Caco-2 (cell line): ENCODE results near the gene WNT5B. TPM values are rescaled to one million over a fixed set of nuclear protein-coding genes. Genes with fewer than 3 reads are reported as not detected.

Experiments
- BruUV-seq: library from RNA; stranded (reverse); fragments of 400-500 nt; replicated peaks from 2 replicates; lab custom pipeline; 2021; lab: Mats Ljungman, UMichigan
- CTCF ChIA-PET: fragments of 300-600 bp; sonication (Branson Sonifier 250); formaldehyde crosslinking; loops from one replicate; lab custom pipeline; 2022; ENCODE audit warnings: antibody characterized with exemption; lab: Charles Lee
- POLR2A ChIA-PET: fragments of 300-600 bp; sonication (Branson Sonifier 250); formaldehyde crosslinking; loops from one replicate; lab custom pipeline; 2022; ENCODE audit warnings: antibody characterized with exemption; lab: Charles Lee
- DNase-seq, 2 experiments: peaks; one replicate each; pipeline versions ENCODE4 v3.0.0 to v3.0.0-alpha.2; 2020 to 2022
- H3K27me3 ChIP-seq: replicated peaks from 2 replicates; pipeline ENCODE4 v1.6.0; 2011; ENCODE audit warnings: low read length; ENCODE audit not compliant: control insufficient read depth, insufficient read depth
- H3K36me3 ChIP-seq: 2 replicates; pipeline ENCODE4 v1.5.1; 2011; ENCODE audit warnings: low read length; ENCODE audit not compliant: control insufficient read depth, insufficient read depth
- H3K4me1 ChIP-seq: fragments of 250-450 bp; sonication (Bioruptor Pico); 2 replicates; pipeline ENCODE4 v1.5.1; 2020; ENCODE audit warnings: mild to moderate bottlenecking
- H3K4me3 ChIP-seq: 2 replicates; pipeline ENCODE4 v1.5.1; 2011; ENCODE audit warnings: low read depth, mild to moderate bottlenecking, control low read depth, low read length
- H3K9me3 ChIP-seq: fragments of 250-450 bp; sonication (Bioruptor Pico); 2 replicates; pipeline ENCODE4 v1.5.1; 2020; ENCODE audit warnings: mild to moderate bottlenecking, moderate library complexity
- H3K27ac Mint-ChIP-seq: one replicate; pipeline ENCODE4 v1.8.0; 2022; ENCODE audit warnings: mixed read lengths; ENCODE audit not compliant: unreplicated experiment
- H3K27me3 Mint-ChIP-seq: one replicate; pipeline ENCODE4 v1.8.0; 2022; ENCODE audit warnings: mixed read lengths; ENCODE audit not compliant: insufficient read depth, unreplicated experiment
- H3K36me3 Mint-ChIP-seq: one replicate; pipeline ENCODE4 v1.8.0; 2022; ENCODE audit warnings: mild to moderate bottlenecking, mixed read lengths; ENCODE audit not compliant: insufficient read depth, unreplicated experiment
- H3K4me1 Mint-ChIP-seq: one replicate; pipeline ENCODE4 v1.8.0; 2022; ENCODE audit warnings: low read depth, mixed read lengths; ENCODE audit not compliant: unreplicated experiment
- H3K4me3 Mint-ChIP-seq: one replicate; pipeline ENCODE4 v1.8.0; 2022; ENCODE audit warnings: mild to moderate bottlenecking, moderate library complexity, mixed read lengths; ENCODE audit not compliant: unreplicated experiment
- H3K9me3 Mint-ChIP-seq: one replicate; pipeline ENCODE4 v1.8.0; 2022; ENCODE audit warnings: mixed read lengths; ENCODE audit not compliant: unreplicated experiment
- CTCF ChIP-seq, 2 experiments: fragments of 200-600 bp in 1 of 2; IDR thresholded peaks; 1 replicate in 1 of 2; 2 replicates in 1 of 2; pipeline versions ENCODE4 v1.5.1 to v1.8.0; 2011 to 2022; ENCODE audit warnings: antibody characterized with exemption in 1 of 2, control low read depth in 1 of 2, inconsistent platforms in 1 of 2, low read depth in 1 of 2, low read length in 1 of 2, mild to moderate bottlenecking in 1 of 2, moderate library complexity in 1 of 2; ENCODE audit not compliant: insufficient read depth in 1 of 2, severe bottlenecking in 1 of 2, unreplicated experiment in 1 of 2
- intact Hi-C: fragments of 100-400 bp; cut with micrococcal nuclease; formaldehyde crosslinking; loops from one replicate; pipeline ENCODE4 v1.10.0; 2022; ENCODE audit not compliant: unreplicated experiment
- total RNA-seq: library from RNA; stranded (reverse); gene quantifications from 2 replicates; pipeline ENCODE4 v1.2.3, GENCODE V29; 2022

Gene WNT5B
- total RNA-seq, 1 experiment from 2014 or later, result 6.9 TPM

DNA sequence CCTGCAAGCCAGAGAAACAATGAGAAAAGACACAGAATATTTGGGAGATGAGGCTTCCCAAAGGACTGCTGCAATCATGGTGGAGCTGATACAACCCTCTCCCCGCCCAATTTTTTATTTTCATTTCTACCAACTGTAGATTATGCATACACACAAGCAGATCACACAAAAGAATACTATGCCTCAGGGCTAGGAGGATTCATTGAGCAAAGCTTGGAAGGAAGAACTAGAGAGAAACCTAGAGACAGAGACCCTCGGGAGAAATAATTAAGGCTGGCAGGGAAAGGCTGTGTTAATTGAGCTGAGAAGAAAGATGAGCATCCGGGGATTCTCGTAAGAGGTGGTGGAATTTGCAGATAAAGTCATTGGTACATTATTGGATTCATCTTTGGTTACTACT is 9.9 kb upstream of the WNT5B start:
- CTCF ChIA-PET, result interaction anchor here (0.6 kb wide), 1 partner anchor 8 kb away, joined by 7 read pairs; no protein-coding TSS in a partner anchor
- H3K27me3 Mint-ChIP-seq, result no peaks in the 10 kb centered on the region
- POLR2A ChIA-PET, result no interaction called here
- H3K36me3 ChIP-seq, result no peaks in the 10 kb centered on the region
- DNase-seq, result no peak
- H3K27me3 ChIP-seq, result no peaks in the 10 kb centered on the region
- no peaks in the 10 kb centered on the region for H3K36me3 Mint-ChIP-seq
- 0 out of 2 replicates have a peak, but pooled peaks cover 6% of the 10 kb centered on the region for H3K4me1 ChIP-seq
- no peak overlapping the region for H3K4me3 Mint-ChIP-seq
- no peak overlapping the region for H3K27ac Mint-ChIP-seq
- H3K9me3 ChIP-seq, result no peaks in the 10 kb centered on the region
- no peaks in the 10 kb centered on the region for H3K9me3 Mint-ChIP-seq
- intact Hi-C loops, result no loop called here
- no peak overlapping the region for H3K4me3 ChIP-seq
- no peak for TF ChIP-seq CTCF (IDR thresholded peaks at IDR 0.05; ENCODE audit: insufficient read depth in 1 of 2, low read depth in 1 of 2, low read length in 1 of 2, severe bottlenecking in 1 of 2, unreplicated experiment in 1 of 2)
- no TSS peak for BruUV-seq
- peaks cover 7% of the 10 kb centered on the region for H3K4me1 Mint-ChIP-seq

- CTCF ChIA-PET, result interaction anchor here (0.6 kb wide), 1 partner anchor 8 kb away, joined by 7 read pairs; no protein-coding TSS in a partner anchor
- BruUV-seq, result no TSS peak
Measured at GRCh38 chr12:1619587-1619986, 9.4 kb upstream of the WNT5B start.

DNA sequence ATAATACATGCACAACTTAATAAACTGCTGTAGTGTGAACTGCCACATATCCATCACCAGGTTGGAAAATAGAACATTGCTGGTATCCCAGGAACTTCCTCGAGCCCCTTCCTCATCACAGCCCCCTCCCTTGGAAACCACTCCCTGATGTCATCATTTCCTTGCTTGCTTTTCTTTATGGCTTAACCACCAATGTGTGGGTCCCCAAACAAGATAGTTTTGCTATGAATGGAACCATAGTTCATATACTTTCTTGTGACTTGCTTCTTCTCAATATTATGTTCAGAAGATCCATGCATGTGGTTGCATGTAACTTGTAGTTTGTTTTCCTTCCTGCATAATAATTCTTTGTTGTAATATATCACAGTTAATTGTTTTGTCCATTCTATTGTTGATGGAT is 8.9 kb upstream of the WNT5B start:
- intact Hi-C loops, result no loop called here
- H3K27me3 ChIP-seq, result no peaks in the 10 kb centered on the region
- CTCF ChIA-PET, result no interaction called here
- no peak for DNase-seq
- POLR2A ChIA-PET, result no interaction called here
- Mint-ChIP-seq H3K4me1 (peaks cover 13% of the 10 kb centered on the region), H3K36me3 (no peaks in the 10 kb centered on the region), H3K27me3 (no peaks in the 10 kb centered on the region), H3K9me3 (no peaks in the 10 kb centered on the region), H3K27ac (no peak overlapping the region), H3K4me3 (no peak overlapping the region)
- 0 out of 2 replicates have a peak, but pooled peaks cover 6% of the 10 kb centered on the region for H3K4me1 ChIP-seq
- H3K36me3 ChIP-seq, result no peaks in the 10 kb centered on the region
- no peak overlapping the region for H3K4me3 ChIP-seq
- no TSS peak for BruUV-seq
- no peak for TF ChIP-seq CTCF (IDR thresholded peaks at IDR 0.05; ENCODE audit: insufficient read depth in 1 of 2, low read depth in 1 of 2, low read length in 1 of 2, severe bottlenecking in 1 of 2, unreplicated experiment in 1 of 2)
- no peaks in the 10 kb centered on the region for H3K9me3 ChIP-seq

More at GRCh38 chr12:1619587-1619986, 9.4 kb upstream of the WNT5B start:
- POLR2A ChIA-PET, result no interaction called here
- Mint-ChIP-seq H3K4me3 (no peak overlapping the region), H3K27me3 (no peaks in the 10 kb centered on the region), H3K27ac (no peak overlapping the region), H3K9me3 (no peaks in the 10 kb centered on the region), H3K4me1 (peaks cover 8% of the 10 kb centered on the region), H3K36me3 (no peaks in the 10 kb centered on the region)
- Histone ChIP-seq H3K9me3 (no peaks in the 10 kb centered on the region), H3K4me3 (no peak overlapping the region), H3K27me3 (no peaks in the 10 kb centered on the region), H3K36me3 (no peaks in the 10 kb centered on the region), H3K4me1 (0 out of 2 replicates have a peak, but pooled peaks cover 6% of the 10 kb centered on the region)
- DNase-seq, result no peak
- intact Hi-C loops, result no loop called here
- no peak for TF ChIP-seq CTCF (IDR thresholded peaks at IDR 0.05; ENCODE audit: insufficient read depth in 1 of 2, low read depth in 1 of 2, low read length in 1 of 2, severe bottlenecking in 1 of 2, unreplicated experiment in 1 of 2)
